Naive thymus-derived CD4-positive, alpha-beta T cell (primary cell): ENCODE data around the gene PSMC6. TPM values are rescaled to one million over a fixed set of nuclear protein-coding genes. Genes with fewer than 3 reads are reported as not detected.

ENCODE experiments used
- ATAC-seq: fragments of 150-1000 bp; cut with Tn5 transposase; 2 replicates; pipeline ENCODE4 v1.10.0; 2021; ENCODE audit warnings: mild to moderate bottlenecking, moderate library complexity
- CTCF ChIA-PET: fragments of 350-600 bp; sonication (Branson Sonifier 250); formaldehyde crosslinking; loops from one replicate; lab custom pipeline; 2021; ENCODE audit warnings: antibody characterized with exemption; lab: Charles Lee
- POLR2A ChIA-PET: fragments of 350-600 bp; sonication (Branson Sonifier 250); formaldehyde crosslinking; loops from one replicate; lab custom pipeline; 2021; ENCODE audit warnings: antibody characterized with exemption, inconsistent platforms; lab: Charles Lee
- DNase-seq, 9 donors: peaks; one replicate each; pipeline versions ENCODE4 v3.0.0 to v3.0.0-alpha.2; 2020 to 2022; ENCODE audit warnings: mixed read lengths in 1 of 9
- H3K27ac ChIP-seq: one replicate; pipeline ENCODE4 v1.7.0; 2013; ENCODE audit warnings: mild to moderate bottlenecking, low read depth, low read length, moderate library complexity
- H3K27me3 ChIP-seq, 2 donors: one replicate each; pipeline ENCODE4 v1.7.0; 2013; ENCODE audit warnings: low read length in 2 of 2, mild to moderate bottlenecking in 2 of 2, moderate library complexity in 2 of 2; ENCODE audit not compliant: control insufficient read depth in 2 of 2, insufficient read depth in 2 of 2
- H3K36me3 ChIP-seq, 3 experiments: 1 replicate in 2 of 3; 2 replicates in 1 of 3; pipeline ENCODE4 v1.7.0; 2013; ENCODE audit warnings: low read length in 3 of 3, mild to moderate bottlenecking in 3 of 3, moderate library complexity in 1 of 3; ENCODE audit not compliant: insufficient read depth in 3 of 3, control insufficient read depth in 2 of 3
- H3K4me1 ChIP-seq, 2 donors: one replicate each; pipeline ENCODE4 v1.7.0; 2013; ENCODE audit warnings: low read length in 2 of 2, mild to moderate bottlenecking in 2 of 2, moderate library complexity in 1 of 2; ENCODE audit not compliant: control insufficient read depth in 2 of 2, insufficient read depth in 2 of 2
- H3K4me3 ChIP-seq: 2 replicates; pipeline ENCODE4 v1.7.0; 2013; ENCODE audit warnings: mild to moderate bottlenecking, low read length
- H3K9me3 ChIP-seq, 3 experiments: 1 replicate in 2 of 3; 2 replicates in 1 of 3; pipeline ENCODE4 v1.7.0; 2013; ENCODE audit warnings: low read length in 3 of 3; ENCODE audit not compliant: control insufficient read depth in 2 of 3
- H3K27ac Mint-ChIP-seq, 9 donors: one replicate each; pipeline ENCODE4 v1.8.0; 2020 to 2022; ENCODE audit warnings: mixed read lengths in 9 of 9, mild to moderate bottlenecking in 8 of 9, moderate library complexity in 5 of 9, inconsistent platforms in 2 of 9
- H3K27me3 Mint-ChIP-seq, 5 donors: one replicate each; pipeline ENCODE4 v1.8.0; 2021 to 2022; ENCODE audit warnings: mixed read lengths in 5 of 5, mild to moderate bottlenecking in 1 of 5
- H3K36me3 Mint-ChIP-seq, 5 donors: one replicate each; pipeline ENCODE4 v1.8.0; 2020 to 2022; ENCODE audit warnings: mixed read lengths in 5 of 5, mild to moderate bottlenecking in 3 of 5, inconsistent platforms in 1 of 5
- H3K4me1 Mint-ChIP-seq, 7 donors: one replicate each; pipeline ENCODE4 v1.8.0; 2020 to 2022; ENCODE audit warnings: mixed read lengths in 7 of 7, mild to moderate bottlenecking in 3 of 7, inconsistent platforms in 1 of 7
- H3K4me3 Mint-ChIP-seq, 10 donors: one replicate each; pipeline ENCODE4 v1.8.0; 2020 to 2022; ENCODE audit warnings: mild to moderate bottlenecking in 10 of 10, mixed read lengths in 10 of 10, moderate library complexity in 6 of 10, inconsistent platforms in 2 of 10
- H3K9me3 Mint-ChIP-seq, 11 donors: one replicate each; pipeline ENCODE4 v1.8.0; 2020 to 2022; ENCODE audit warnings: mixed read lengths in 11 of 11, mild to moderate bottlenecking in 4 of 11, inconsistent platforms in 1 of 11, moderate library complexity in 1 of 11
- intact Hi-C, 2 donors: fragments of 100-400 bp; cut with micrococcal nuclease; formaldehyde crosslinking; loops; one replicate each; pipeline ENCODE4 v1.15.1; 2023
- polyA plus RNA-seq, 2 donors: library from polyadenylated mRNA; unstranded; fragments of 300-500 nt; fragmentation: Illumina TruSeq; gene quantifications; one replicate each; pipeline ENCODE4 v1.2.3, GENCODE V29; 2021
- total RNA-seq, 6 experiments: library from RNA in 5 of 6; stranded (reverse) in 5 of 6; gene quantifications; 1 replicate in 5 of 6; 2 replicates in 1 of 6; pipeline ENCODE4 v1.2.3 and lab custom pipeline; 2021 to 2026

Gene PSMC6
- total and polyA plus RNA-seq, 7 experiments from 2014 or later: 63.8 to 131 (median 85.3) TPM

DNA sequence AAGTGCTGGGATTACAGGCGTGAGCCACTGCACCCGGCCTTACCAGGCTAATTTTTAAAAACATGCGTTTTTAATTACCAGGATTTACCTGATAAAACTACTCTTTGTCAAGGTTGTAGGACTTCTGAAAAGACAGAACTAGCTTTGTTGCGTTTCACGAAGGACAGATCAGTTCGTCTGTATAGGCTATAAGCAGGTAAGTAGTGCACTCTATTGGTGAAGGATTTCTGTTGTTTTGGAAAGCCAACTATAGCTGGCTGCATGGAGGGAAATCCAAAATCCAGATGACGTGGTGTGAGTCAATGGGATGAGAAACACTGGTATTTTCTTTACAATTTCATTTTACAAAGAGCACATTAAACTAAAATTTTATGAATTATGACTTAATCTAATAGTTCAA is 69.8 kb downstream of the PSMC6 start:
- H3K9me3 Mint-ChIP-seq: no peaks in the 10 kb centered on the region
- peaks cover 0 to 12% (median 11%) of the 10 kb centered on the region in 5 donors for H3K36me3 Mint-ChIP-seq
- H3K36me3 ChIP-seq: peaks cover 0 to 24% (median 13%) of the 10 kb centered on the region in 3 experiments
- POLR2A ChIA-PET: interaction anchor here (0.6 to 1.1 kb wide), 2 partner anchors 10 to 82 kb away, joined by 4 read pairs; partner anchors contain the start of gene ERO1A
- CTCF ChIA-PET: interaction anchor here (0.6 to 1.4 kb wide), 4 partner anchors 54 to 489 kb away, joined by 3 to 5 read pairs (median 3); partner anchors contain the start of genes GPR137C and TXNDC16
- no peaks in the 10 kb centered on the region for H3K27me3 Mint-ChIP-seq
- intact Hi-C loops: loop anchor here in 1 of 2 donors (1.0 to 5.0 kb wide), 6 partner anchors 13 to 478 kb away; partner anchors contain the start of genes GPR137C and TXNDC16
- ATAC-seq (no peak), DNase-seq (peak in 3 of 9 donors; percentile 35 to 39 (median 36))
- no peak overlapping the region for H3K4me3 Mint-ChIP-seq
- H3K4me1 Mint-ChIP-seq: peaks cover 0 to 11% (median 0%) of the 10 kb centered on the region in 7 donors
- peak overlapping the region in 4 of 9 donors; percentile 13 to 59 (median 30) for H3K27ac Mint-ChIP-seq
- no peak overlapping the region for H3K4me3 ChIP-seq
- H3K27me3 ChIP-seq: no peaks in the 10 kb centered on the region
- no peaks in the 10 kb centered on the region for H3K4me1 ChIP-seq
- H3K27ac ChIP-seq: no peak overlapping the region
- H3K9me3 ChIP-seq: no peaks in the 10 kb centered on the region

Other genes with a start within 250 kb of the PSMC6 start
- gene TXNDC16, start 154.7 kb upstream of the PSMC6 start, total RNA-seq: 10 to 100 TPM in 2 of 5 experiments, 1 to 10 TPM in 3; 6.9 to 15.8 (median 9.1) TPM
- 1 to 10 TPM; 2.0 to 2.6 TPM for gene TXNDC16, start 154.7 kb upstream of the PSMC6 start, polyA plus RNA-seq
- under 1 TPM in 3 of 5 experiments, not detected in 2; 0.27 to 0.70 (median 0.34) TPM for gene GPR137C, start 154.4 kb upstream of the PSMC6 start, total RNA-seq
- gene GPR137C, start 154.4 kb upstream of the PSMC6 start, polyA plus RNA-seq: not detected
- gene ERO1A, start 11.6 kb upstream of the PSMC6 start, total RNA-seq: 100 to 1,000 TPM in 1 of 5 experiments, 10 to 100 TPM in 4; 65.3 to 201 (median 68.7) TPM
- gene ERO1A, start 11.6 kb upstream of the PSMC6 start, polyA plus RNA-seq: 10 to 100 TPM; 32.1 to 33.8 TPM
- gene STYX, start 23.0 kb downstream of the PSMC6 start, total RNA-seq: 10 to 100 TPM; 23.9 to 45.3 (median 29.2) TPM
- 10 to 100 TPM; 17.2 to 42.8 TPM for gene STYX, start 23.0 kb downstream of the PSMC6 start, polyA plus RNA-seq
- 10 to 100 TPM in 1 of 5 experiments, 1 to 10 TPM in 4; 4.6 to 14.7 (median 8.5) TPM for gene GNPNAT1, start 84.4 kb downstream of the PSMC6 start, total RNA-seq
- 10 to 100 TPM; 10.3 to 17.2 TPM for gene GNPNAT1, start 84.4 kb downstream of the PSMC6 start, polyA plus RNA-seq
- under 1 TPM in 4 of 5 experiments, not detected in 1; 0.13 to 0.58 (median 0.33) TPM for gene FERMT2, start 243.8 kb downstream of the PSMC6 start, total RNA-seq
- not detected for gene FERMT2, start 243.8 kb downstream of the PSMC6 start, polyA plus RNA-seq